Mesodermal cell (in vitro differentiated cells): ENCODE measurements around the gene CYS1.

Experiments
- H3K27ac ChIP-seq: 2 replicates; pipeline ENCODE4 v1.7.0; 2013; ENCODE audit warnings: mild to moderate bottlenecking, low read depth, low read length, moderate library complexity; ENCODE audit not compliant: severe bottlenecking
- H3K36me3 ChIP-seq: 2 replicates; pipeline ENCODE4 v1.7.1; 2013; ENCODE audit warnings: mild to moderate bottlenecking, low read length, moderate library complexity; ENCODE audit not compliant: control insufficient read depth, insufficient read depth
- H3K4me1 ChIP-seq: one replicate; pipeline ENCODE4 v1.7.1; 2013; ENCODE audit warnings: mild to moderate bottlenecking, low read length; ENCODE audit not compliant: insufficient read depth, control insufficient read depth, poor library complexity, severe bottlenecking
- H3K4me3 ChIP-seq: 2 replicates; pipeline ENCODE4 v1.7.0; 2013; ENCODE audit warnings: low read length, control low read depth, mild to moderate bottlenecking; ENCODE audit not compliant: insufficient read depth, poor library complexity, severe bottlenecking; ENCODE audit errors: extremely low read depth
- H3K9me3 ChIP-seq: 2 replicates; pipeline ENCODE4 v1.7.1; 2013; ENCODE audit warnings: mild to moderate bottlenecking, low read length, moderate library complexity; ENCODE audit not compliant: control insufficient read depth
- WGBS, 2 experiments: methylation state at CpG; one replicate each; pipeline ENCODE4 v1.1.5; 2013; ENCODE audit warnings: missing lambda C conversion rate in 2 of 2; ENCODE audit not compliant: insufficient coverage in 2 of 2; 5-methylcytosine and 5-hydroxymethylcytosine counted together

Gene CYS1

DNA sequence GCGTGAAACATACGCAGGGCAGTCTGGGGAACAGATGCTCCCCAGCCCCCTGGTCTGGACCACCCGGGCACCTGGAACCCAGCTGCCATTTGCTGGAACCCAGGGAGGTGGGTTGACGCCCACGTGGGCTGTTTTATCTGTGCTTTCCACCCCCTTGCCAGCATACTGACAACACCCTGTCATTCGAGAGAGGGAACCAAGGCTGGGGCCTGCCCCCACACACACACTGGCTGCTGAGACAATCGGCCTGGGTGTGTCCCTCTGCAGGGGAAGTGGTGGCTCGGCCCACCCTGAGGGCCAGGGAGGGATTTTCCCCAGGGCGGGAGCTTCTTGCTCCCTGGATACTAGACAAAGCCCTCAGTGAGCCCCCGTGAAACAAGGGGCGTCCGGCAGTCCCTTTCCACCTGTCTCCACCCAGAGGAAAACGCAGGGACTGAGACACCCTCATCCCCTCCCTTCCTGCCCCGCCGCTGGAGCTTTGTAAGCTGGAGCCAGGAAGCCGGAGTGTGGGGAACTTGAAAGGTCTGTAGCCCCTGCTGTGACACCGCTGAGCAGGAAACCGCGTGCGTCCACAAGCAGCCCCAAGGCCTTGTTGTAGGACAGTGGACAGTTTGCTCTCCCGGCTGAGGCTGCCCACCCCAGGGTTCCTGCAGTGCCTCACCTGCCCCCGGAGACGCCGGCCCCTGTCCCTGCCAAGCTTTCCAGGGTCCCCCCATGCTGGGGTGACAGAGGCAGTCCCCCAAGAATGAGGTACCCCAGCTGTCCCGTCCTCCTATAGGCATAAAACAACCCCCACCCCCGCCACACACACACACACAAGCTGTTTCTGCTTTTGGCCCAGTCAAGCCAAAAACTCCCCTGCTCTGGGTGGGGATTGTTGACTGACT lies 51.0 kb downstream of the CYS1 start:
- H3K9me3 ChIP-seq = no peaks in the 10 kb centered on the region
- 33 to 39% methylated on average over 20 to 21 of the region's 26 CpGs for WGBS, 2 experiments
- peak overlapping the region; percentile 45 for H3K27ac ChIP-seq
- no peak overlapping the region for H3K4me3 ChIP-seq
- peaks cover 11% of the 10 kb centered on the region for H3K4me1 ChIP-seq
- H3K36me3 ChIP-seq = no peaks in the 10 kb centered on the region

DNA sequence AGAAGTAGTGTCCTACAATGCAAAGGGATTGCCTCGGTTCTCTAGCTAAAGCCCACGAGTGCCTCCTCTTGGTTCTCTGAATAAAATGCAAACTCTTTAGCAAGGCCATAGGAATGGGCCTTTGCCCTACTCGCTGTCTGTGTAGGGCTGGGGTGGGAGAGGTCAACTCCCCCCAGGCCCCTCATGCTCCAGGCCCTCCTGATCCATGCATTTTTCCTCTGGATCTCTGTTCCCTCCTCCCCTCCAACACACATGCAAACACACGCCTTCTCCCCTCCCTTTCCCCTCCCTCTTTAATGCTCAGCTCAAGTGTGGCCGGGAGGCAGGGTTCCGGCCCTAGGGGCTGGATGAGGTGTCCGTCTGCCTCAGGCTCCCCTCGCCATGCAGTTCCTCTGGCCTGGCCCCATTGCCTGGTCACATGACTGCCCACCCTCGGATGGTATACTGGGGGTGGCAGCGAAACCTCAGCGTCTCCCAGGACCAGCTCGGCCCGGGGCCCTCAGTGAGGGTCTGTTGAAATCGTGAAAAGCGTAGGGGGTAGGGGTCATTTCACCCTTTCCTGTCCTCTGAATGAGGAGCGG lies 51.7 kb downstream of the CYS1 start:
- Histone ChIP-seq H3K36me3 (no peaks in the 10 kb centered on the region), H3K4me1 (peaks cover 11% of the 10 kb centered on the region), H3K4me3 (no peak overlapping the region), H3K9me3 (no peaks in the 10 kb centered on the region), H3K27ac (no peak overlapping the region)
- WGBS, 2 experiments = 59 to 61% methylated on average over 8 to 16 of the region's 16 CpGs

DNA sequence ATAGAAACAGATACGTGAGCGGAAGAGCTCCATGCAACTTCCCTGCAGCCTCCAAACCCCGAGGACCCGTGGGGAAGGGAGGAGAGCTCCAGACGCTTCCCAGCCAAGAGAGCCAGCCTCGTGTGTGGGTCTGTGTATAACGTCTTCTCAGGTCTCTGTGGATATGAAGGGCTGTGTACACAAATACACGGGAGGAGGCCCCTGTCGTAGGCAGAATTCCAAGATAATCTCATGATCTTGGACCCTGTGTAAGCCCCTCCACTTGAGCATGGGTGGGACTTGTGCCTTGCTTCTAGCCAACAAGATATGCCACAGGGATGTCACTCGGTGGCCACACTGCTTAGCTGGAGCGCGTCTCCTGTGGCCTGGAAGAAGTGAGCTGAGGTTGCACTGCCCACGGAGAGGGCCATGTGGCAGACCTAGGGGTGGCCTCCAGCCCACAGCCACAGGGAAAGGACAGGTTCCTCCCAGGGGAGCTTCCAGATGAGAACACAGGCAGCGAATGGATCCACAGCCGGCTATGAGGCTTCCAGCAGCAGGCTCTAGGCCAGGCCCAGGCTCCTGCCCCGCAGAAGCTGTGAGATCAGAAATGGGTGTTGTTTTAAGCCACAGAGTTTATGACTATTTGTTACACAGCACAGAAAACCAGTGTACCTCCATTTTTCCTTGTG lies 52.4 kb downstream of the CYS1 start:
- peaks cover 11% of the 10 kb centered on the region for H3K4me1 ChIP-seq
- H3K4me3 ChIP-seq = no peak overlapping the region
- H3K9me3 ChIP-seq = no peaks in the 10 kb centered on the region
- no peak overlapping the region for H3K27ac ChIP-seq
- no peaks in the 10 kb centered on the region for H3K36me3 ChIP-seq
- 95 to 98% methylated on average over 15 to 16 of the region's 16 CpGs for WGBS, 2 experiments

DNA sequence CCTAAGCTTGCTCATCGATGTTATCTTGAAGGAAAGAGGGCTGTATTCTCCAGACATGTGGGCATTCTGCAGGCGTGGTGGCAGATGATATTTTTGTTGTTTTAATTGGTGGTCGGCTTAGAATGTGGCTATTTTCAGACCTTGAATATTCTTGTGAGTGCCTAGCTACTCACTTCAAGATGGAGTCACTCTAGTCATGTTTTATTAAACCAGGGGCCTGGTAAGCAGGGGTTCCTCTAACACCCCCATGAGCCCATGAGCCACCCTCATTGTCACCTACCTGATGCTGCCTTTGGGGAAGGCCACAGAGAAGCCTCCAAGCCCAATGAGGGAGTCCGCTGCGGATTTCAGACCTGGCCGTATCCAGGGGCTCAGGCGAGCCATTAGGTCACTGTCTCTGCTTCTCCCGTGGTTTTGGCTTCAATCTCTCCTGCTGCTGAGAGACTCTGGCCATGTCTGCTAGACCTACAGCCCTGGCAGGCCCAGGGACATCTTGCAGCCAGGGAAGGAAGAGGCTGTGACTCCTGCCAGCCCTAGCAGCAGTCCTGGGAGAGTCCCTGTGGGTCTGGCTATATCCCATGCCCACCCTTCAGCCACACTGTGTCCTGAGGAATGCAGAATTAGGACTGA lies 53.2 kb downstream of the CYS1 start:
- WGBS, 2 experiments = 95 to 98% methylated on average over 7 of the region's 8 CpGs
- Histone ChIP-seq H3K4me1 (peaks cover 11% of the 10 kb centered on the region), H3K36me3 (no peaks in the 10 kb centered on the region), H3K4me3 (no peak overlapping the region), H3K9me3 (no peaks in the 10 kb centered on the region), H3K27ac (no peak overlapping the region)

DNA sequence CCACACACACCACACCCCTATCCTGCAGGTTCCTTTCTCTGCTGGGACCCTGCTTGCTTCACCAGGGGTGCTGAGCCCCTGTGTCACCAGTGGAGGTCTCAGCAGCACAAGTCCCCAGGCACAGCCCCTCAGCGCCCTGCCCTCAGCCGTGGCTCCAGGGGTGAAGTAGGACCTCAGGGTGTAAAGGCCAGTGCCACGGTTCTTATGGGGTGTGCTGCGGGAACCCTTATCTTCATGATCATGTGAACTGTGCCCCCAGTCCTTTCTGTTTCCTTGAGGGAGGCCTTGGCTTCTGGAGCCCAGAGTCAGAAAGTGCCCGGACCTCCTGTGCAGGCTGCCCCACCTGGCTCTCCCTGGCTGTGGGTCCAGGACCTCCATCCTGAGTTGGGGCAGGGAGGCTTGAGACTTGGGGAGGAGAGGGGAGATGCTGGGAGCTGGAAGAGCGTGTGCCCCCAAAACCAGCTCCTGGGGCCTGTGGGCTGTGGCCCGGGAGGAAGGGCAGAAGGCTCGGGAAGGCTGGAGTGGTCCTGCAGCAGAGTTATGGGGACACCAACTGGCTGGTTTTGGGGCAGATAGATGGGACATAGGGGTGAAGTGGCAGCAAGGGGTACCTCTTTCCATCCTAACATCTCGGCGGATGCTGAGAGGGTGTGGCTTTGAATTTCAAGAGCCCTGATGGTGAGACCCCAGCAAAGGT lies 57.1 kb downstream of the CYS1 start:
- Histone ChIP-seq H3K4me3 (no peak overlapping the region), H3K36me3 (no peaks in the 10 kb centered on the region), H3K27ac (no peak overlapping the region), H3K4me1 (no peaks in the 10 kb centered on the region), H3K9me3 (no peaks in the 10 kb centered on the region)
- WGBS, 2 experiments = 83 to 88% methylated on average over 9 to 10 of the region's 10 CpGs

DNA sequence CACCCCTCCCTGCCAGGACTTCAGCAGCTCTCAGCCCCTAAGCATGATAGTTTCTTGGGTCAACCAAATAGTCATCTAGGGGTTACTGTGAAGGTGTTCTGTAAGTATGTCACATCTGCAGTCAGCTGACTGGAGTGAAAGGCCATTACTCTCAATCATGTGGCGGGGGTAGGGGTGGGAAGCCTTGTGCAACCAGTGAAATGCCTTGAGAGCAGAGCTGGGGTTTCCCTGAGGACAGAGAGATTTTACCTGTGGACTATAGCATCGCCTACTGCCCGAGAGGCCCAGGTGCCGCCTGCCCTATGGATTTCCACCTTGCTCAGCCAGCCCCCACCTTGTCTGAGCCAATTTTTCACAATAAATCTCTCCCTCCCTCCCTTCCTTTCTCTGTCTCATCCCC lies 57.8 kb downstream of the CYS1 start:
- Histone ChIP-seq H3K4me1 (no peaks in the 10 kb centered on the region), H3K9me3 (no peaks in the 10 kb centered on the region), H3K4me3 (no peak overlapping the region), H3K36me3 (no peaks in the 10 kb centered on the region), H3K27ac (no peak overlapping the region)
- WGBS, 2 experiments = 86 to 96% methylated on average over 4 of the region's 4 CpGs

DNA sequence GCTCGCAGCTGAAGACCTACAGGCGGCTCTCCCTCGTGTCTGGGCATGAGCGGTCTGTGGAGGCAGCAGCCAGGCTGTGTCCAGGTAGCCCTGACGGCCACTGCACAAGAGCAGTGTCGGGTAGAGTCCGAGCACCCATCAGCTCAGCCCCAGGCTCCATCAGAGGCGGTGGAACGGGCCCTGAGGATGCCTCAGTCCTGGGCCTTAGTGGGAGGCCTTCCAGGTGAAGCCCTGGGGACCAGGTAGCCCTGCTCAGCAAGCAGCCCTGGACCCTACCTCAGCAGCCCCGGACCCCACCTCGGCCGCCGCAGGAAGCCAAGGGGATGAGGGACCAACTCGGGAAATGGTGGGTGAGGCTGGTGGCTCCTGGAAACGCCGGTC lies 58.2 kb downstream of the CYS1 start:
- Histone ChIP-seq H3K27ac (no peak overlapping the region), H3K4me1 (no peaks in the 10 kb centered on the region)
- WGBS, 2 experiments = 92 to 93% methylated on average over 12 to 16 of the region's 16 CpGs

DNA sequence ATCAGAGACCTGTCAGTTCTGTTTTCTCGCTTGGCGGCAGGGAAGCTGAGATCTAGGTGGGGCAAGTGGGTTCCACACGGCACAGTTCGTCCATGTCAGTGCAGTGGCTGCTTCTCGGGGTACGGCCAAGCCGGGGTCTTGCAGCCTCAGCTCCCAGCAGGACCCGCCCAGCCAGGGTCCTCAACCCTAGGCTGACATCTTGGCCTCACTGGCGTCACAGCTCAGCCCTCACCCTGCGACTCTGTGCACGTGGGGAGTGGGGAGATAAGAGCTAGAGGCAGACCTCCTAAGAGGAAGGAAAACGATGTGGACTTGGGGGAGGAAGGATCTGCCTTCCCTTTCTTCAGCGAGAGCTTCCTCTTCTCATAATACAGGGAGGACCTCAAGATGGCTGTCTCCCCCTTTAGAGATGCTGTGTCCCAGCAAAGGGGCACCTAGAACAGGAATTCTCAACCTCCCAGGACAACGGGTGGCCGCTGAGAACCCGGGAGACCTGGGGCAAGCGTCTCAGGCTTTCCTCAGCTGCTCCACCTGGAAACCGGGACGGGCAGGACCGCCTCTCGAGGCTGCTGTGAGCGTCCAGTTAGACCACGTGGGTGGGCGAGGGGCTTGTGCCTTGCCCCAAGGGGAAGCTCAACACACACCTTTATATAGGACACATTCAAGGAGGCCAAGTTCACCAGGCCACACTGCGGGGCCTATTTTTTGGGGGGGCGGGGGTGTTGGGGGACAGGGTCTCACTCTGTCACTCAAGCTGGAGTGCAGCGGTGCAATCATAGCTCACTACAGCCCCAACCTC lies 60.4 kb downstream of the CYS1 start:
- Histone ChIP-seq H3K4me1 (no peaks in the 10 kb centered on the region), H3K4me3 (no peak overlapping the region), H3K9me3 (no peaks in the 10 kb centered on the region), H3K27ac (no peak overlapping the region), H3K36me3 (no peaks in the 10 kb centered on the region)
- WGBS, 2 experiments = 87 to 92% methylated on average over 20 to 23 of the region's 27 CpGs

More for the DNA sequence above, 58.2 kb downstream of the CYS1 start:
- Histone ChIP-seq H3K9me3 (no peaks in the 10 kb centered on the region), H3K4me3 (no peak overlapping the region), H3K36me3 (no peaks in the 10 kb centered on the region)

DNA sequence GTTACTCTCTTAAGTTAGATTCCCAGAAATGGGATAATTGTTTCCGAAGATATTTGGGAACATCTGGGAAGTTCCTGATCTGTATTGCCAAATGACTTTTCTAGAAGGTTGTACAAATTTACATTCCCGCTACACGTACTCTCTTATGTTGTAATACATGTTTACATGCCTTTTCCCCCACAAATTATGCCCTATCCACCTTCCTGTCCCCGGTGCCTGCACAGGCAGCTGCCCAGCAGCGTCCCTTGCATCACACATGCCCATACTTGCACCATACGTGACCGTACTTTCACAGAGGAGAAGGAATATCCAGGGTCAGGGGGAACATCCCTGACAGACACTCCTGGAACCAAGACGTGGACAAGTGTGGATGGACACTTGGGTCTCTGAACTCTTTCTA lies 61.0 kb downstream of the CYS1 start:
- H3K36me3 ChIP-seq = no peaks in the 10 kb centered on the region
- WGBS, 2 experiments = 95 to 96% methylated on average over 6 to 8 of the region's 8 CpGs
- no peaks in the 10 kb centered on the region for H3K9me3 ChIP-seq
- no peak overlapping the region for H3K27ac ChIP-seq
- no peaks in the 10 kb centered on the region for H3K4me1 ChIP-seq
- no peak overlapping the region for H3K4me3 ChIP-seq
